WTC11 (cell line): Measurements from ENCODE around the gene GPD1L. TPM values are rescaled to one million over a fixed set of nuclear protein-coding genes. Genes with fewer than 3 reads are reported as not detected.

Experiments used
- ATAC-seq: fragments of 200-7000 bp; cut with Tn5 transposase; 2 replicates; pipeline ENCODE4 v1.10.0; 2021; ENCODE audit warnings: mild to moderate bottlenecking, moderate library complexity
- CTCF ChIA-PET: fragments of 300-600 bp; sonication (Branson Sonifier 250); formaldehyde crosslinking; loops from one replicate; lab custom pipeline; 2021; ENCODE audit warnings: antibody characterized with exemption; lab: Charles Lee
- POLR2A ChIA-PET: fragments of 350-600 bp; sonication (Branson Sonifier 250); formaldehyde crosslinking; loops from one replicate; lab custom pipeline; 2021; ENCODE audit warnings: antibody characterized with exemption; lab: Charles Lee
- DNase-seq: peaks from one replicate; pipeline ENCODE4 v3.0.0; 2021; ENCODE audit warnings: low spot score
- H3K27ac Mint-ChIP-seq: 2 replicates; pipeline ENCODE4 v1.8.0; 2021; ENCODE audit warnings: mixed read lengths
- H3K27me3 Mint-ChIP-seq: 2 replicates; pipeline ENCODE4 v1.8.0; 2021; ENCODE audit warnings: low read depth, mild to moderate bottlenecking, moderate library complexity, mixed read lengths
- H3K36me3 Mint-ChIP-seq: 2 replicates; pipeline ENCODE4 v1.8.0; 2021; ENCODE audit warnings: mixed read lengths
- H3K4me1 Mint-ChIP-seq: 2 replicates; pipeline ENCODE4 v1.8.0; 2022; ENCODE audit warnings: mixed read lengths
- H3K4me3 Mint-ChIP-seq: 2 replicates; pipeline ENCODE4 v1.8.0; 2021; ENCODE audit warnings: mild to moderate bottlenecking, moderate library complexity, mixed read lengths
- H3K9me3 Mint-ChIP-seq: 2 replicates; pipeline ENCODE4 v1.8.0; 2021; ENCODE audit warnings: mixed read lengths
- EMX1 ChIP-seq: fragments of 250-450 bp; sonication (Bioruptor Pico); IDR thresholded peaks from 2 replicates; pipeline ENCODE4 v1.8.0; 2021; ENCODE audit warnings: mild to moderate bottlenecking
- FOXK1 ChIP-seq: sonication (generic); formaldehyde crosslinking; IDR thresholded peaks from 2 replicates; pipeline ENCODE4 v1.8.0; 2022; ENCODE audit warnings: mild to moderate bottlenecking, moderate library complexity, missing genetic modification reagents
- FOXP1 ChIP-seq: sonication (generic); formaldehyde crosslinking; IDR thresholded peaks from 2 replicates; pipeline ENCODE4 v1.8.0; 2022; ENCODE audit warnings: missing genetic modification reagents, mild to moderate bottlenecking, moderate library complexity, borderline replicate concordance
- GABPB1 ChIP-seq: sonication (generic); formaldehyde crosslinking; IDR thresholded peaks from 2 replicates; pipeline ENCODE4 v1.8.1; 2023; ENCODE audit warnings: mild to moderate bottlenecking, missing genetic modification reagents
- GRHL2 ChIP-seq: fragments of 250-450 bp; sonication (Bioruptor Pico); IDR thresholded peaks from 2 replicates; pipeline ENCODE4 v1.8.0; 2022; ENCODE audit warnings: mild to moderate bottlenecking, moderate library complexity; ENCODE audit not compliant: insufficient replicate concordance, severe bottlenecking
- GTF2I ChIP-seq: fragments of 250-450 bp; sonication (Bioruptor Pico); conservative IDR thresholded peaks from 2 replicates; pipeline ENCODE4 v1.4.0; 2021; ENCODE audit warnings: mild to moderate bottlenecking
- HMGA2 ChIP-seq: fragments of 250-450 bp; sonication (Bioruptor Pico); IDR thresholded peaks from 2 replicates; pipeline ENCODE4 v1.4.0; 2021; ENCODE audit warnings: mild to moderate bottlenecking, moderate library complexity
- JAZF1 ChIP-seq: fragments of 250-450 bp; sonication (Bioruptor Pico); IDR thresholded peaks from 2 replicates; pipeline ENCODE4 v1.9.0; 2021; ENCODE audit warnings: moderate library complexity, mild to moderate bottlenecking, inconsistent platforms
- JUN ChIP-seq: sonication (generic); formaldehyde crosslinking; IDR thresholded peaks from 2 replicates; pipeline ENCODE4 v1.8.0; 2023; ENCODE audit warnings: mild to moderate bottlenecking, missing genetic modification reagents
- MXD4 ChIP-seq: fragments of 250-450 bp; sonication (Bioruptor Pico); IDR thresholded peaks from 2 replicates; pipeline ENCODE4 v1.8.0; 2021; ENCODE audit warnings: mild to moderate bottlenecking, moderate library complexity, borderline replicate concordance
- NFATC4 ChIP-seq: fragments of 250-450 bp; sonication (Bioruptor Pico); IDR thresholded peaks from 2 replicates; pipeline ENCODE4 v1.9.0; 2021; ENCODE audit warnings: mild to moderate bottlenecking
- NFE2L1 ChIP-seq: sonication (generic); formaldehyde crosslinking; IDR thresholded peaks from 2 replicates; pipeline ENCODE4 v1.8.1; 2023; ENCODE audit warnings: missing genetic modification reagents
- NFYB ChIP-seq: sonication (generic); formaldehyde crosslinking; conservative IDR thresholded peaks from 2 replicates; pipeline ENCODE4 v1.8.0; 2022; ENCODE audit warnings: low read depth, missing genetic modification reagents
- NR1H2 ChIP-seq: sonication (generic); formaldehyde crosslinking; IDR thresholded peaks from 2 replicates; pipeline ENCODE4 v1.9.0; 2021; ENCODE audit warnings: mild to moderate bottlenecking, moderate library complexity, missing genetic modification reagents
- NR3C1 ChIP-seq: sonication (generic); formaldehyde crosslinking; conservative IDR thresholded peaks from 2 replicates; pipeline ENCODE4 v1.8.1; 2023; ENCODE audit warnings: low read depth, mild to moderate bottlenecking, missing genetic modification reagents
- PRRX2 ChIP-seq: fragments of 250-450 bp; sonication (Bioruptor Pico); IDR thresholded peaks from 2 replicates; pipeline ENCODE4 v1.8.0; 2021; ENCODE audit warnings: mild to moderate bottlenecking
- RORB ChIP-seq: fragments of 250-450 bp; sonication (Bioruptor Pico); IDR thresholded peaks from 2 replicates; pipeline ENCODE4 v1.9.0; 2021; ENCODE audit warnings: mild to moderate bottlenecking
- SMAD3 ChIP-seq: sonication (generic); formaldehyde crosslinking; IDR thresholded peaks from 2 replicates; pipeline ENCODE4 v1.8.0; 2022; ENCODE audit warnings: missing genetic modification reagents, mild to moderate bottlenecking, borderline replicate concordance
- SP1 ChIP-seq: sonication (generic); formaldehyde crosslinking; conservative IDR thresholded peaks from 2 replicates; pipeline ENCODE4 v1.8.1; 2022; ENCODE audit warnings: missing genetic modification reagents
- USF1 ChIP-seq: sonication (generic); formaldehyde crosslinking; IDR thresholded peaks from 2 replicates; pipeline ENCODE4 v1.8.0; 2022; ENCODE audit warnings: mild to moderate bottlenecking, missing genetic modification reagents
- USF2 ChIP-seq: sonication (generic); formaldehyde crosslinking; IDR thresholded peaks from 2 replicates; pipeline ENCODE4 v1.8.1; 2023; ENCODE audit warnings: mild to moderate bottlenecking, missing genetic modification reagents, moderate library complexity
- ZBTB21 ChIP-seq: sonication (generic); formaldehyde crosslinking; IDR thresholded peaks from 2 replicates; pipeline ENCODE4 v1.8.1; 2023; ENCODE audit warnings: mild to moderate bottlenecking, missing genetic modification reagents, borderline replicate concordance
- total RNA-seq: library from RNA; stranded (reverse); gene quantifications from 3 replicates; pipeline ENCODE4 v1.2.3, GENCODE V29; 2021
- TF ChIP-seq, protein P1 (sequence below): sonication (generic); formaldehyde crosslinking; IDR thresholded peaks from 2 replicates; pipeline ENCODE4 v1.8.1; 2023; ENCODE audit warnings: mild to moderate bottlenecking, missing genetic modification reagents
- TF ChIP-seq, protein P2 (sequence below): sonication (generic); formaldehyde crosslinking; IDR thresholded peaks from 2 replicates; pipeline ENCODE4 v1.8.1; 2022; ENCODE audit warnings: missing genetic modification reagents, borderline replicate concordance
- TF ChIP-seq, protein P3 (sequence below): sonication (generic); formaldehyde crosslinking; IDR thresholded peaks from 2 replicates; pipeline ENCODE4 v1.8.1; 2022; ENCODE audit warnings: mild to moderate bottlenecking, moderate library complexity, missing genetic modification reagents
- TF ChIP-seq, protein P4 (sequence below): sonication (generic); formaldehyde crosslinking; IDR thresholded peaks from 2 replicates; pipeline ENCODE4 v1.8.1; 2023; ENCODE audit warnings: mild to moderate bottlenecking, missing genetic modification reagents, moderate library complexity

Gene GPD1L
- total RNA-seq, 1 experiment from 2014 or later, result 5.8 TPM

- no peak for TF ChIP-seq USF2 (CRISPR knock-in tag)
- TF ChIP-seq GRHL2 (CRISPR knock-in tag), result no peak
- TF ChIP-seq, protein P1, sequence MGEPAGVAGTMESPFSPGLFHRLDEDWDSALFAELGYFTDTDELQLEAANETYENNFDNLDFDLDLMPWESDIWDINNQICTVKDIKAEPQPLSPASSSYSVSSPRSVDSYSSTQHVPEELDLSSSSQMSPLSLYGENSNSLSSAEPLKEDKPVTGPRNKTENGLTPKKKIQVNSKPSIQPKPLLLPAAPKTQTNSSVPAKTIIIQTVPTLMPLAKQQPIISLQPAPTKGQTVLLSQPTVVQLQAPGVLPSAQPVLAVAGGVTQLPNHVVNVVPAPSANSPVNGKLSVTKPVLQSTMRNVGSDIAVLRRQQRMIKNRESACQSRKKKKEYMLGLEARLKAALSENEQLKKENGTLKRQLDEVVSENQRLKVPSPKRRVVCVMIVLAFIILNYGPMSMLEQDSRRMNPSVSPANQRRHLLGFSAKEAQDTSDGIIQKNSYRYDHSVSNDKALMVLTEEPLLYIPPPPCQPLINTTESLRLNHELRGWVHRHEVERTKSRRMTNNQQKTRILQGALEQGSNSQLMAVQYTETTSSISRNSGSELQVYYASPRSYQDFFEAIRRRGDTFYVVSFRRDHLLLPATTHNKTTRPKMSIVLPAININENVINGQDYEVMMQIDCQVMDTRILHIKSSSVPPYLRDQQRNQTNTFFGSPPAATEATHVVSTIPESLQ (CRISPR knock-in tag), result no peak
- TF ChIP-seq MXD4, result no peak
These were observed 28.9 kb upstream of the GPD1L start (continued) for GRCh38 chr3:32077260-32078084.

GRCh38 chr3:32078085-32078634 is 28.3 kb upstream of the GPD1L start:
- no peaks in the 10 kb centered on the region for H3K9me3 Mint-ChIP-seq
- H3K4me1 Mint-ChIP-seq, result peaks cover 11% of the 10 kb centered on the region
- TF ChIP-seq, protein P2, sequence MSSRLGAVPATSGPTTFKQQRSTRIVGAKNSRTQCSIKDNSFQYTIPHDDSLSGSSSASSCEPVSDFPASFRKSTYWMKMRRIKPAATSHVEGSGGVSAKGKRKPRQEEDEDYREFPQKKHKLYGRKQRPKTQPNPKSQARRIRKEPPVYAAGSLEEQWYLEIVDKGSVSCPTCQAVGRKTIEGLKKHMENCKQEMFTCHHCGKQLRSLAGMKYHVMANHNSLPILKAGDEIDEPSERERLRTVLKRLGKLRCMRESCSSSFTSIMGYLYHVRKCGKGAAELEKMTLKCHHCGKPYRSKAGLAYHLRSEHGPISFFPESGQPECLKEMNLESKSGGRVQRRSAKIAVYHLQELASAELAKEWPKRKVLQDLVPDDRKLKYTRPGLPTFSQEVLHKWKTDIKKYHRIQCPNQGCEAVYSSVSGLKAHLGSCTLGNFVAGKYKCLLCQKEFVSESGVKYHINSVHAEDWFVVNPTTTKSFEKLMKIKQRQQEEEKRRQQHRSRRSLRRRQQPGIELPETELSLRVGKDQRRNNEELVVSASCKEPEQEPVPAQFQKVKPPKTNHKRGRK (CRISPR knock-in tag), result no peak
- TF ChIP-seq, protein P3, sequence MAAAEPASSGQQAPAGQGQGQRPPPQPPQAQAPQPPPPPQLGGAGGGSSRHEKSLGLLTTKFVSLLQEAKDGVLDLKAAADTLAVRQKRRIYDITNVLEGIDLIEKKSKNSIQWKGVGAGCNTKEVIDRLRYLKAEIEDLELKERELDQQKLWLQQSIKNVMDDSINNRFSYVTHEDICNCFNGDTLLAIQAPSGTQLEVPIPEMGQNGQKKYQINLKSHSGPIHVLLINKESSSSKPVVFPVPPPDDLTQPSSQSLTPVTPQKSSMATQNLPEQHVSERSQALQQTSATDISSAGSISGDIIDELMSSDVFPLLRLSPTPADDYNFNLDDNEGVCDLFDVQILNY (CRISPR knock-in tag), result no peak
- TF ChIP-seq HMGA2 (no peak), PRRX2 (CRISPR knock-in tag) (no peak), GTF2I (CRISPR knock-in tag) (no peak), GRHL2 (CRISPR knock-in tag) (no peak), EMX1 (CRISPR knock-in tag) (no peak), NR1H2 (CRISPR knock-in tag) (no peak), NFATC4 (CRISPR knock-in tag) (no peak), FOXK1 (CRISPR knock-in tag) (no peak)
- ChIA-PET POLR2A (no interaction called here), CTCF (no interaction called here)
- no peak overlapping the region for H3K4me3 Mint-ChIP-seq
- no peak for ATAC-seq
- H3K27ac Mint-ChIP-seq, result no peak overlapping the region
- no peak for DNase-seq
- H3K36me3 Mint-ChIP-seq, result no peaks in the 10 kb centered on the region
- no peaks in the 10 kb centered on the region for H3K27me3 Mint-ChIP-seq

DNA sequence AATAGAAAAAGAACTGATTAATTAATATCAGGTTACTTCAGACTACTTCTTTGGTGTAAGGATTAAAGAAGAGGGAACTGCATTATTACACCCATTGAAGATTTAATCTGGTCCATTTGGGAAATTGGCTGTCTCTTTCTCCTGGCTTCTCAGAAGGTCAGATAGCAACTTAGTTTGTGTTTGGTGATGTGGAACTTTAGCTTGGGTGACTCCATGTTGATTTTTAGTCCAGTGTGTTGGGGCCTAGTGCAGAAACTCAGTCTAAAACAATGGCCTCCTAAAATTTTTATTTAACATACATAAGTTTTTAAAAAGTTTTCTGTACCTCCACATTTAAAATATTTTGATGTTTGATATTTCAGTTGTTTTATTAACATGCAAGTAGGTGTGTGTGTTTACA is 27.6 kb upstream of the GPD1L start:
- ATAC-seq, result no peak
- ChIA-PET CTCF (no interaction called here), POLR2A (no interaction called here)
- H3K9me3 Mint-ChIP-seq, result no peaks in the 10 kb centered on the region
- H3K4me1 Mint-ChIP-seq, result peaks cover 11% of the 10 kb centered on the region
- DNase-seq, result no peak
- no peak overlapping the region for H3K4me3 Mint-ChIP-seq
- no peak overlapping the region for H3K27ac Mint-ChIP-seq
- no peak for TF ChIP-seq MXD4
- no peak for TF ChIP-seq NFE2L1 (CRISPR knock-in tag)
- TF ChIP-seq EMX1 (CRISPR knock-in tag), result no peak
- no peak for TF ChIP-seq JAZF1 (CRISPR knock-in tag)
- TF ChIP-seq, protein P4, sequence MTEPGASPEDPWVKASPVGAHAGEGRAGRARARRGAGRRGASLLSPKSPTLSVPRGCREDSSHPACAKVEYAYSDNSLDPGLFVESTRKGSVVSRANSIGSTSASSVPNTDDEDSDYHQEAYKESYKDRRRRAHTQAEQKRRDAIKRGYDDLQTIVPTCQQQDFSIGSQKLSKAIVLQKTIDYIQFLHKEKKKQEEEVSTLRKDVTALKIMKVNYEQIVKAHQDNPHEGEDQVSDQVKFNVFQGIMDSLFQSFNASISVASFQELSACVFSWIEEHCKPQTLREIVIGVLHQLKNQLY (CRISPR knock-in tag), result no peak
- no peak for TF ChIP-seq JUN
- no peak for TF ChIP-seq HMGA2
- no peak for TF ChIP-seq GABPB1 (CRISPR knock-in tag)
- no peak for TF ChIP-seq NR1H2 (CRISPR knock-in tag)
- no peak for TF ChIP-seq PRRX2 (CRISPR knock-in tag)
- no peak for TF ChIP-seq USF1
- TF ChIP-seq RORB (CRISPR knock-in tag), result no peak
- TF ChIP-seq SP1 (CRISPR knock-in tag), result no peak
- TF ChIP-seq NR3C1, result no peak
- TF ChIP-seq SMAD3 (CRISPR knock-in tag), result no peak
- no peak for TF ChIP-seq NFYB (CRISPR knock-in tag)
- no peak for TF ChIP-seq FOXP1 (CRISPR knock-in tag)
- TF ChIP-seq ZBTB21 (CRISPR knock-in tag), result no peak
- TF ChIP-seq, all 79 proteins: peak for 0
- H3K36me3 Mint-ChIP-seq, result no peaks in the 10 kb centered on the region
- no peaks in the 10 kb centered on the region for H3K27me3 Mint-ChIP-seq
